ENCODE data around the gene CCL1. TPM values are rescaled to one million over a fixed set of nuclear protein-coding genes. Genes with fewer than 3 reads are reported as not detected.

CCL1 gene
- total and polyA plus RNA-seq, 2 experiments from 2014 or later: not detected

- Histone ChIP-seq H3K27me3 (ENCODE audit: insufficient read depth) (peaks cover 56% of the 10 kb centered on the region), H4K20me1 (replicated peaks; ENCODE audit: insufficient read depth) (no peaks in the 10 kb centered on the region), H3K36me3 (ENCODE audit: insufficient read depth) (no peaks in the 10 kb centered on the region), H2AFZ (no peak overlapping the region), H3K4me3 (no peak overlapping the region), H3K9me2 (ENCODE audit: insufficient read depth) (peaks cover 7% of the 10 kb centered on the region; the same call in 1 of the 2 replicates), H3F3A (replicated peaks; ENCODE audit: low read depth) (no peaks in the 10 kb centered on the region), H3K4me1 (ENCODE audit: insufficient read depth) (peaks cover 47% of the 10 kb centered on the region), H3K79me2 (replicated peaks; ENCODE audit: insufficient read depth) (no peaks in the 10 kb centered on the region), H3K4me2 (no peak overlapping the region), H3K27ac (ENCODE audit: low read depth) (no peak overlapping the region)
- Mint-ChIP-seq H3K27me3 (ENCODE audit: insufficient read depth, low read depth, poor library complexity) (peaks cover 10% of the 10 kb centered on the region), H3K9me3 (no peaks in the 10 kb centered on the region), H3K4me1 (peaks cover 43% of the 10 kb centered on the region), H3K4me3 (no peak overlapping the region), H3K27ac (no peak overlapping the region), H3K36me3 (ENCODE audit: low read depth) (no peaks in the 10 kb centered on the region)
- no peak for ATAC-seq
- DNase-seq (ENCODE audit: low spot score): no peak
- TF ChIP-seq ETS1 (IDR thresholded peaks at IDR 0.05): no peak
- no peak for TF ChIP-seq ZNF462 (CRISPR knock-in tag; IDR thresholded peaks at IDR 0.05)
- no peak for TF ChIP-seq NANOG (IDR thresholded peaks at IDR 0.05; ENCODE audit: borderline replicate concordance)
- no peak for TF ChIP-seq EZH2 (IDR thresholded peaks at IDR 0.05; ENCODE audit: low read depth, unreplicated experiment)
- no peak for TF ChIP-seq CTCF (conservative IDR thresholded peaks at IDR 0.05; ENCODE audit: low read depth in 2 of 2)
- no peak for TF ChIP-seq STAT1 (IDR thresholded peaks at IDR 0.05; ENCODE audit: unreplicated experiment)
- no peak for TF ChIP-seq EZH2phosphoT487 (IDR thresholded peaks at IDR 0.05; ENCODE audit: unreplicated experiment)
- no peak for TF ChIP-seq JUNB (IDR thresholded peaks at IDR 0.05; ENCODE audit: unreplicated experiment)
- TF ChIP-seq POLR2AphosphoS5 (IDR thresholded peaks at IDR 0.05; ENCODE audit: low read depth): no peak
- no peak for TF ChIP-seq ZNF114 (CRISPR knock-in tag; IDR thresholded peaks at IDR 0.05)
- no peak for TF ChIP-seq CREB1 (CRISPR knock-in tag; IDR thresholded peaks at IDR 0.05; ENCODE audit: low read depth)
- no peak for TF ChIP-seq ZNF331 (CRISPR knock-in tag; IDR thresholded peaks at IDR 0.05; ENCODE audit: low read depth)
- TF ChIP-seq REST (IDR thresholded peaks at IDR 0.05; ENCODE audit: unreplicated experiment): no peak
Observed at GRCh38 chr17:34409352-34409751, 46.3 kb upstream of the CCL1 start.
